K562 (cell line): ENCODE measurements around the gene NPAS3.

Source experiments
- ARID1B ChIP-seq: fragments of 450-650 bp; IDR thresholded peaks from 2 replicates; pipeline ENCODE4 v1.6.1; 2016; ENCODE audit warnings: antibody characterized with exemption, mild to moderate bottlenecking, inconsistent platforms
- SAFB ChIP-seq: fragments of 200-400 bp; formaldehyde crosslinking; IDR thresholded peaks from 2 replicates; pipeline ENCODE4 v1.6.1; 2017; ENCODE audit warnings: low read depth, low read length, borderline replicate concordance

DNA sequence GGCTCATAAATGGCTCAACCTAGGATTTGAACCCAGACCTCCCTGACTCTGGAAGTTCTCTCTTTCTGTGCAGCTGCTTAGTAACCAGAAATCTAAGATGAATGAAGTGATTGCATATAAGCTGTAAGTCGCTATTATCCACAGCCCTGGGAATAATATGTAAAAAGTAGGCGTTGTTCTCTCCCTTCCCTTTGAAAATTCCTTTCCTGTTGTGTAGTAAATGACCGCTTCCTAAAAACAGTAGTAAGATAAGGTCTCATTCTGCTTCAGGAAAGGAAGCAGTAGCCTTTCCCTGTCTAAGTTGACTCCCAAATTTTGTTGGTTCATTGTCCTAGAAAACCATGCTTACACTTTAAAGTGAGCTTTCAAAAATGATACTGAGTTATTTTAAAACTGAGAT is 593.9 kb downstream of the NPAS3 start:
- TF ChIP-seq ARID1B (no peak), SAFB (no peak)
